C4-2B (cell line): ENCODE results near the gene RNF10.
"Not testable (repeated sequence)": the region's sequence is repeated elsewhere in the genome, so short reads cannot be mapped to it uniquely, and the experiment has no call there.

Source experiments
- H3K27ac ChIP-seq: fragments of 450-650 bp; 2 replicates; pipeline ENCODE4 v1.5.1; 2017
- CTCF ChIP-seq: fragments of 450-650 bp; conservative IDR thresholded peaks from 2 replicates; pipeline ENCODE4 v1.5.1; 2017; ENCODE audit warnings: mild to moderate bottlenecking
- ZFX ChIP-seq: fragments of 450-650 bp; IDR thresholded peaks from 2 replicates; pipeline ENCODE4 v1.6.1; 2017

RNF10 gene

GRCh38 chr12:120592121-120593049 is 58.2 kb downstream of the RNF10 start:
- TF ChIP-seq CTCF (no peak), ZFX (no peak)
- no peak overlapping the region for H3K27ac ChIP-seq

GRCh38 chr12:120596901-120597300 is 62.7 kb downstream of the RNF10 start:
- no peak overlapping the region for H3K27ac ChIP-seq
- TF ChIP-seq ZFX (no peak), CTCF (no peak)

- no peak overlapping the region for H3K27ac ChIP-seq
- no peak for TF ChIP-seq ZFX
- no peak for TF ChIP-seq CTCF
Measured at GRCh38 chr12:120597861-120598260, 63.7 kb downstream of the RNF10 start.

- no peak overlapping the region for H3K27ac ChIP-seq
Measured at GRCh38 chr12:120598674-120599463, 64.7 kb downstream of the RNF10 start.

GRCh38 chr12:120599672-120600552 is 65.8 kb downstream of the RNF10 start:
- H3K27ac ChIP-seq = no peak overlapping the region
- TF ChIP-seq ZFX (no peak), CTCF (no peak)

More at GRCh38 chr12:120598674-120599463, 64.7 kb downstream of the RNF10 start:
- TF ChIP-seq CTCF (no peak), ZFX (no peak)

GRCh38 chr12:120602416-120602815 is 68.3 kb downstream of the RNF10 start:
- H3K27ac ChIP-seq = not testable (repeated sequence)

- H3K27ac ChIP-seq = no peak overlapping the region
- TF ChIP-seq ZFX = no peak
- TF ChIP-seq CTCF = no peak
Measured at GRCh38 chr12:120610560-120610959, 76.4 kb downstream of the RNF10 start.

- H3K27ac ChIP-seq = not testable (repeated sequence)
Measured at GRCh38 chr12:120611534-120611933, 77.4 kb downstream of the RNF10 start.
